Keratinocyte (primary cell): ENCODE measurements around the gene GALT. TPM values are rescaled to one million over a fixed set of nuclear protein-coding genes. Genes with fewer than 3 reads are reported as not detected.

ENCODE experiments used
- DNase-seq: peaks from one replicate; pipeline ENCODE4 v3.0.0-alpha.2; 2011; ENCODE audit warnings: low read depth, missing footprints, low spot score
- FAIRE-seq: peaks from 2 replicates; lab custom pipeline; 2011; peaks lifted over from hg19 to GRCh38; lab: Jason Lieb, UNC
- H2AFZ ChIP-seq: 2 replicates; pipeline ENCODE4 v1.6.0; 2012; ENCODE audit warnings: low read length, control low read depth, inconsistent platforms; ENCODE audit not compliant: control insufficient read depth
- H3K27ac ChIP-seq: 2 replicates; pipeline ENCODE4 v1.5.1; 2011; ENCODE audit warnings: low read length; ENCODE audit not compliant: control insufficient read depth, insufficient read depth
- H3K27me3 ChIP-seq: 3 replicates; pipeline ENCODE4 v1.6.0; 2011; ENCODE audit warnings: low read length; ENCODE audit not compliant: control insufficient read depth, insufficient read depth; ENCODE audit errors: extremely low read depth
- H3K36me3 ChIP-seq, 2 experiments: 2 replicates in 1 of 2; 3 replicates in 1 of 2; pipeline ENCODE4 v1.5.1; 2011; ENCODE audit warnings: low read length in 2 of 2, mild to moderate bottlenecking in 1 of 2; ENCODE audit not compliant: control insufficient read depth in 2 of 2, insufficient read depth in 2 of 2; ENCODE audit errors: extremely low read depth in 1 of 2
- H3K4me1 ChIP-seq: 3 replicates; pipeline ENCODE4 v1.5.1; 2011; ENCODE audit warnings: low read length; ENCODE audit not compliant: control insufficient read depth, insufficient read depth; ENCODE audit errors: extremely low read depth
- H3K4me2 ChIP-seq: 3 replicates; pipeline ENCODE4 v1.6.0; 2011; ENCODE audit warnings: low read depth, low read length; ENCODE audit not compliant: control insufficient read depth, insufficient read depth; ENCODE audit errors: extremely low read depth
- H3K4me3 ChIP-seq, 3 experiments: fragments of 200-600 bp in 1 of 3; sonication (generic) in 1 of 3; 2 replicates in 2 of 3; 3 replicates in 1 of 3; pipeline ENCODE4 v1.5.1; 2011 to 2016; ENCODE audit warnings: low read length in 3 of 3, mild to moderate bottlenecking in 3 of 3, control low read depth in 2 of 3, inconsistent platforms in 1 of 3, low read depth in 1 of 3, mixed read lengths in 1 of 3, mixed run types in 1 of 3, moderate library complexity in 1 of 3; ENCODE audit not compliant: control insufficient read depth in 2 of 3, insufficient read depth in 2 of 3; ENCODE audit errors: extremely low read depth in 1 of 3
- H3K79me2 ChIP-seq: 2 replicates; pipeline ENCODE4 v1.6.0; 2012; ENCODE audit warnings: low read length; ENCODE audit not compliant: control insufficient read depth, insufficient read depth
- H3K9ac ChIP-seq: 3 replicates; pipeline ENCODE4 v1.6.0; 2011; ENCODE audit warnings: low read length; ENCODE audit not compliant: control insufficient read depth, insufficient read depth; ENCODE audit errors: extremely low read depth
- H3K9me1 ChIP-seq: 3 replicates; pipeline ENCODE4 v1.6.0; 2011; ENCODE audit warnings: low read length; ENCODE audit not compliant: control insufficient read depth, insufficient read depth; ENCODE audit errors: extremely low read depth
- H3K9me3 ChIP-seq: 2 replicates; pipeline ENCODE4 v1.5.1; 2012; ENCODE audit warnings: low read depth, low read length; ENCODE audit not compliant: control insufficient read depth
- H4K20me1 ChIP-seq: 3 replicates; pipeline ENCODE4 v1.6.0; 2011; ENCODE audit warnings: low read length; ENCODE audit not compliant: control insufficient read depth, insufficient read depth; ENCODE audit errors: extremely low read depth
- CTCF ChIP-seq, 3 experiments: IDR thresholded peaks in 1 of 3; conservative IDR thresholded peaks in 1 of 3; optimal IDR thresholded peaks in 1 of 3; 2 replicates in 2 of 3; 3 replicates in 1 of 3; pipeline versions ENCODE3 to v1.5.1; 2011; ENCODE audit warnings: low read length in 3 of 3, mild to moderate bottlenecking in 3 of 3, moderate library complexity in 2 of 3, control low read depth in 1 of 3, inconsistent platforms in 1 of 3; ENCODE audit not compliant: insufficient read depth in 2 of 3; ENCODE audit errors: extremely low read depth in 1 of 3
- EZH2 ChIP-seq: IDR thresholded peaks from one replicate; pipeline ENCODE4 v1.6.1; 2012; ENCODE audit warnings: inconsistent platforms, mild to moderate bottlenecking, low read length, moderate library complexity
- dilution Hi-C: fragments of 300-500 bp; cut with MboI; formaldehyde crosslinking; loops from one replicate; pipeline ENCODE4 v1.7.0; 2020; ENCODE audit warnings: low sequenced_read_pairs; ENCODE audit not compliant: extremely low pct_ligation_motif_present
- polyA plus RNA-seq, 5 experiments: library from polyadenylated mRNA; depleted of rRNA in 3 of 5; stranded (reverse) in 3 of 5; stranded (forward) in 1 of 5; unstranded in 1 of 5; fragments of >200 nt; gene quantifications; 1 replicate in 1 of 5; 2 replicates in 3 of 5; 3 replicates in 1 of 5; pipeline versions ENCODE4 v1.2.1 to v1.2.3, GENCODE V29; 2011 to 2012; ENCODE audit warnings: missing spikeins in 2 of 5, low read depth in 1 of 5, low replicate concordance in 1 of 5

GALT gene
- polyA plus RNA-seq, 1 donor (not counting 4 experiments of a cell fraction or from before 2014, with no cell fraction given), result 30.8 TPM

DNA sequence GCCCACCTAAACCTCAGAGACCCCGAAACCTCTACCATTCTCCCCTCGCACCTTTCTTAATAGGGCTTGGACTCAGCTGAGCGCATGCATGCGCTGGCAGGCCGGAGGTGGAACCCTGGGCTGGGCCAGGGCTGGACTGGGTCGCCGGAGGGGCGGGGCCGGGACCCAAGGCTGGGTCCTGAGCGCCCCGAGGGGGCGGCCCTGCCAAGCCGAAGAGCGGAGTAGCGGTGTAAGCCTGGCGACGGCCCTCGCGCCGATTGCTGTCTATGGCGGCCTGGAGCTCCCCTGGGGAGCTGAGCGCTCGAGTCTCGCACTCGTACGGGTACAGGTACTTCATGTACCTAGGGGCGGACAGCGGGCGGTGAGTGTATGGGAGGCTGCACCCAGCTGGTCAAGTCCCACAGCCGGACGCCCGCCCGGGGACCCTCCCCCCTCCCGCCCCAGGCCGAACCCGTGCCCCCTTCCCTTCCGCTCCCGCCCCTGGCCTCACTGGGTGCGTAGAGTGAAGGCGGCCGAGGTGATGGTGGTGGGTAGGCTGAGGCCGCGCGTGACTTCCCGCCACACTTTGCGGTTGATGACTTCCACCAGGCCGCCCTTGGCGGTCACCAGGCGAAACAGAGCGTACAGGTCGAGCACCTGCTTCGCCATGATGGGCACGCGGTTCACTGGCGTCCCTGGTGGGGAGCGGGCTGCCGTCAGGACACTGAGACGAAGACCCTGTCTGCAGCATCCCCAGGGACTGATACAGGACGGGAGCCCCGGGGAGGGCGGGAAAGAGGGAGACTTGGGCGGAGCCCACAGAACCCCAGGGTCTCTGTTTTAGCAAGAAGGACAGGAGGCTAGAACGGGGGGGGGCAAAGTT, 22.9 kb upstream of the GALT start:
- FAIRE-seq, result no peak
- Histone ChIP-seq H3K4me2 (no peak overlapping the region), H3K9me3 (no peaks in the 10 kb centered on the region), H4K20me1 (no peaks in the 10 kb centered on the region), H3K36me3 (no peaks in the 10 kb centered on the region), H3K27ac (no peak overlapping the region), H3K27me3 (peaks cover 32% of the 10 kb centered on the region), H3K9ac (no peak overlapping the region), H3K79me2 (peaks cover 6% of the 10 kb centered on the region), H3K9me1 (no peaks in the 10 kb centered on the region), H3K4me3 (no peak overlapping the region), H2AFZ (no peak overlapping the region), H3K4me1 (peaks cover 14% of the 10 kb centered on the region)
- dilution Hi-C loops, result no loop called here
- no peak for DNase-seq
- TF ChIP-seq EZH2 (no peak), CTCF (optimal IDR thresholded peaks at IDR 0.05 in 1 of 3, IDR thresholded peaks at IDR 0.05 in 1 of 3, conservative IDR thresholded peaks at IDR 0.05 in 1 of 3; ENCODE audit: extremely low read depth in 1 of 3, insufficient read depth in 2 of 3, low read length in 3 of 3) (no peak)

DNA sequence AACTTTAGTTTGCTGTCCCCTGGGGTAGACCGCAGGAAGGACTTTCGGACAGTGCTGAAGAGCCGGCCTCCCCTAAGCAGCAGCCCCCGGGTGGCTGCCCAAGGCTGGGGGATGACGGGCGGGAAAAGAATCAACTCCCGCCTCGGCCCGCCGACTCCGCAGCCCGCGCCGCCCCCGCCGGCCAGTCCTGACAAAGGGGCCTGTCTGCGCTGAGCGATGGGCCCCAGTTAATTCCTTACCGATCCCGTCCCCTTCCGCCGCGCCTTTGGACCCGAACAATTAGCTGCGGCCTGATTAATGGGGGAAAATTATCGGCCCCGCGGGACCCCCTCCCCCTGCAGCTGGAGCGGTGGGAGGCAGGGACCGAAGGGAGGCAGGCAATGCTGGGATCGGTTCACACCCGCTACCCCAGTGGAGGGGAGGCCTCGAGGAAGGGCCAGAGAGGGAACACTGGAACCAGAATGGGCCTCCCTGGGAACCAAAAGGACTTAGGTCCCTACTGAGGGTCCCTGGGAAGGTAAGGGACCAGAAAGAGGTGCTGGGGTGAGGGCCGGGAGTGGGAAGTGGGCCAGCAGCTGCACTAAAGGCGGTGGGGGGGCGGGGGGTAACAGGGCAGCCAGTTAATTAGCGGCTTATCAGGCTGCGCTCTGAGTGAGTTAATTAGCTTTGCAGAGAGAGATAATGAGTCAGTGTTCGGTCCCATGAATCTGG, 21.8 kb upstream of the GALT start:
- FAIRE-seq (no peak), DNase-seq (no peak)
- no peaks in the 10 kb centered on the region for H3K36me3 ChIP-seq
- no peak overlapping the region for H3K9ac ChIP-seq
- TF ChIP-seq EZH2, result no peak
- no peak for TF ChIP-seq CTCF (optimal IDR thresholded peaks at IDR 0.05 in 1 of 3, IDR thresholded peaks at IDR 0.05 in 1 of 3, conservative IDR thresholded peaks at IDR 0.05 in 1 of 3; ENCODE audit: extremely low read depth in 1 of 3, insufficient read depth in 2 of 3, low read length in 3 of 3)
- no peak overlapping the region for H3K4me3 ChIP-seq
- H3K9me1 ChIP-seq, result no peaks in the 10 kb centered on the region
- peaks cover 9% of the 10 kb centered on the region for H3K4me1 ChIP-seq
- dilution Hi-C loops, result no loop called here
- H3K9me3 ChIP-seq, result no peaks in the 10 kb centered on the region
- no peak overlapping the region for H3K27ac ChIP-seq
- H4K20me1 ChIP-seq, result no peaks in the 10 kb centered on the region
- H3K27me3 ChIP-seq, result peaks cover 41% of the 10 kb centered on the region
- no peak overlapping the region for H2AFZ ChIP-seq
- no peak overlapping the region for H3K4me2 ChIP-seq
- peaks cover 2% of the 10 kb centered on the region for H3K79me2 ChIP-seq
